Kidney capillary endothelial cell (primary cell): Measurements from ENCODE around the gene OR5K3.

Experiments used
- DNase-seq: peaks from one replicate; pipeline ENCODE4 v3.0.0-alpha.2; 2018; ENCODE audit warnings: low spot score

Gene OR5K3

GRCh38 chr3:98433764-98434163 lies 43.3 kb downstream of the OR5K3 start:
- no peak for DNase-seq

GRCh38 chr3:98434412-98434811 lies 43.9 kb downstream of the OR5K3 start:
- DNase-seq = no peak

DNA sequence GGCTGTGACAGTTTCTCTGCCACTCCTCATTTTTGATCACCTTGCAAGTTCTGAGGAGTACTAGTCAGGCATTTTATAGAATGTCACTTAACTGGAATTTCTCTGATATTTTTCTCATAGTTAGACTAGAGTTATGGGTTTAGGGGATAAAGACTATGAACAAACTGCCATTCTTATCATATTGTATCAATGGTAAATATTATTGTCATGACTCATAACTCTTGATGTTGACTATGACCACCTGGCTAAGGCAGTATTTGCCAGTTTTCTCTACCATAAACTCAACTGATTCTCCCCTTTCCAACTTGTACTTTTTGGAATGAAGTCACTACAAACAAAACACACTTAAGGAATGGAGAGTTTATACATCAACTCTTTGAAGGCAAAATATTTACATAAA lies 49.8 kb downstream of the OR5K3 start:
- DNase-seq = no peak
